ENCODE data around the gene IFI44L. TPM values are rescaled to one million over a fixed set of nuclear protein-coding genes. Genes with fewer than 3 reads are reported as not detected.
A peak's percentile ranks its signal among the peaks of the same experiment; 100 is the strongest.

Gene IFI44L
- total RNA-seq, 2 experiments from 2014 or later, result 19.5 to 23.9 TPM

DNA sequence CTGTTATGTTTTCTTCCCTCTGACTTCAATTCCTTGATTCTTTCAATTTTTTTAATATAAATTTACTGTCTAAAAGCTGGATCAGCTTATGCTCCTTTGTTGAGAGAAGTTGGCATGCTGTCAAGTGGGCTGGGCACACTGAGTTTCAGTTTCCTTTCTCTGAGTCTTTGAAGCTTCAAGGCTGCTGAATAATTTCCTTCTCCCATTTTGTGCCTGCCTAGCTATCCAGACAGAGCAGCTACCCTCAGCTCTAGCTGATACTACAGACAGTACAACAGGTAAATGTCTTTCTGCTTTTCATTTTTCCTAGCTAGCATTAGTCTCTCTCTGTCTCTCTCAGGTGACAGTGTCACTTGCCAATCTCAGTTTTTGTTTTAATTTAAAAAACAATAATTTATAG is 29.4 kb downstream of the IFI44L start, which contains the start of gene IFI44:
Gene IFI44, plus strand, starts transcription at position 204 of the 400 bp plus-strand sequence. CDS start 365 bp downstream, outside the sequence.
- ATAC-seq (ENCODE audit: poor library complexity), result peak; percentile 81
- H3K36me3 Mint-ChIP-seq (ENCODE audit: low read depth), result peaks cover 36% of the 10 kb centered on the region

DNA sequence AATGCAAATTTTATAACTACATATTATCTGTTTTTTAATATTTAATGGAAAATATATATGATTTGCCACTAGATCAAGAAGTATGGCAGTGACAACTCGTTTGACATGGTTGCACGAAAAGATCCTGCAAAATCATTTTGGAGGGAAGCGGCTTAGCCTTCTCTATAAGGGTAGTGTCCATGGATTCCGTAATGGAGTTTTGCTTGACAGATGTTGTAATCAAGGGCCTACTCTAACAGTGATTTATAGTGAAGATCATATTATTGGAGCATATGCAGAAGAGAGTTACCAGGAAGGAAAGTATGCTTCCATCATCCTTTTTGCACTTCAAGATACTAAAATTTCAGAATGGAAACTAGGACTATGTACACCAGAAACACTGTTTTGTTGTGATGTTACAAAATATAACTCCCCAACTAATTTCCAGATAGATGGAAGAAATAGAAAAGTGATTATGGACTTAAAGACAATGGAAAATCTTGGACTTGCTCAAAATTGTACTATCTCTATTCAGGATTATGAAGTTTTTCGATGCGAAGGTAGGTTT is 29.9 kb downstream of the IFI44L start:
- ChIA-PET CTCF (interaction anchor here (0.6 to 1.9 kb wide), 2 partner anchors 33 to 1171 kb away, joined by 4 to 8 read pairs; no protein-coding TSS in a partner anchor), POLR2A (interaction anchor here (0.7 to 1.6 kb wide), 15 partner anchors 8 to 672 kb away, joined by 3 to 29 read pairs (median 4); partner anchors contain the start of genes DNAJB4, FUBP1 and IFI44L)
- TF ChIP-seq, protein P1, sequence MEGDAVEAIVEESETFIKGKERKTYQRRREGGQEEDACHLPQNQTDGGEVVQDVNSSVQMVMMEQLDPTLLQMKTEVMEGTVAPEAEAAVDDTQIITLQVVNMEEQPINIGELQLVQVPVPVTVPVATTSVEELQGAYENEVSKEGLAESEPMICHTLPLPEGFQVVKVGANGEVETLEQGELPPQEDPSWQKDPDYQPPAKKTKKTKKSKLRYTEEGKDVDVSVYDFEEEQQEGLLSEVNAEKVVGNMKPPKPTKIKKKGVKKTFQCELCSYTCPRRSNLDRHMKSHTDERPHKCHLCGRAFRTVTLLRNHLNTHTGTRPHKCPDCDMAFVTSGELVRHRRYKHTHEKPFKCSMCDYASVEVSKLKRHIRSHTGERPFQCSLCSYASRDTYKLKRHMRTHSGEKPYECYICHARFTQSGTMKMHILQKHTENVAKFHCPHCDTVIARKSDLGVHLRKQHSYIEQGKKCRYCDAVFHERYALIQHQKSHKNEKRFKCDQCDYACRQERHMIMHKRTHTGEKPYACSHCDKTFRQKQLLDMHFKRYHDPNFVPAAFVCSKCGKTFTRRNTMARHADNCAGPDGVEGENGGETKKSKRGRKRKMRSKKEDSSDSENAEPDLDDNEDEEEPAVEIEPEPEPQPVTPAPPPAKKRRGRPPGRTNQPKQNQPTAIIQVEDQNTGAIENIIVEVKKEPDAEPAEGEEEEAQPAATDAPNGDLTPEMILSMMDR (IDR thresholded peaks at IDR 0.05), result no peak
- peaks cover 25% of the 10 kb centered on the region for H3K4me1 ChIP-seq (ENCODE audit: insufficient read depth, low read length)
- peak overlapping the region; percentile 92 for H3K4me3 Mint-ChIP-seq
- peak overlapping the region; percentile 80 for H3K27ac Mint-ChIP-seq
- peak overlapping the region; percentile 65 for H3K4me3 ChIP-seq (ENCODE audit: low read length)
- ATAC-seq (ENCODE audit: poor library complexity) (no peak), DNase-seq (peak in 3 of 14 experiments; percentile 10 to 13 (median 11))
- H3K4me1 Mint-ChIP-seq (ENCODE audit: low read depth), result peaks cover 80% of the 10 kb centered on the region
- H3K36me3 Mint-ChIP-seq (ENCODE audit: low read depth), result peaks cover 38% of the 10 kb centered on the region
- H3K36me3 ChIP-seq (ENCODE audit: insufficient read depth, low read length), result peaks cover 11% of the 10 kb centered on the region
- no peaks in the 10 kb centered on the region for H3K27me3 Mint-ChIP-seq
- intact Hi-C loops (cut with DNase I, micrococcal nuclease), result loop anchor here (2.0 kb wide), 1 partner anchor 33 kb away; no protein-coding TSS in a partner anchor
- no peaks in the 10 kb centered on the region for H3K27me3 ChIP-seq (ENCODE audit: control insufficient read depth in 1 of 2, insufficient read depth in 2 of 2, low read length in 2 of 2)
- peaks cover 2% of the 10 kb centered on the region for H3K9me3 Mint-ChIP-seq
- H3K9me3 ChIP-seq (ENCODE audit: control insufficient read depth in 1 of 2, insufficient read depth in 1 of 2, low read length in 2 of 2), result peaks cover 0 to 8% of the 10 kb centered on the region in 2 experiments
- peak overlapping the region; percentile 21 to 55 for H3K27ac ChIP-seq (ENCODE audit: low read depth in 1 of 2, low read length in 2 of 2)

More for the DNA sequence above, 29.4 kb downstream of the IFI44L start, which contains the start of gene IFI44:
- intact Hi-C loops (cut with DNase I, micrococcal nuclease), result loop anchor here (2.0 to 10.0 kb wide), 3 partner anchors 33 to 885 kb away; partner anchors contain the start of gene DNAJB4 (in 1 of the 2)
- ChIA-PET POLR2A (interaction anchor here (0.7 to 1.6 kb wide), 15 partner anchors 9 to 671 kb away, joined by 3 to 29 read pairs (median 4); partner anchors contain the start of genes DNAJB4, FUBP1 and IFI44L), CTCF (interaction anchor here (0.6 to 1.9 kb wide), 2 partner anchors 32 to 1170 kb away, joined by 4 to 8 read pairs; no protein-coding TSS in a partner anchor)
- H3K36me3 ChIP-seq (ENCODE audit: insufficient read depth, low read length), result peaks cover 6% of the 10 kb centered on the region
- peaks cover 0 to 8% of the 10 kb centered on the region in 2 experiments for H3K9me3 ChIP-seq (ENCODE audit: control insufficient read depth in 1 of 2, insufficient read depth in 1 of 2, low read length in 2 of 2)
- peak within 1 kb of the TSS; percentile 92 for H3K4me3 Mint-ChIP-seq
- H3K9me3 Mint-ChIP-seq, result peaks cover 2% of the 10 kb centered on the region
- peaks cover 30% of the 10 kb centered on the region for H3K4me1 ChIP-seq (ENCODE audit: insufficient read depth, low read length)
- H3K27ac Mint-ChIP-seq, result peak within 1 kb of the TSS; percentile 80
- peak; percentile 59 to 90 (median 73) for DNase-seq
- H3K27ac ChIP-seq (ENCODE audit: low read depth in 1 of 2, low read length in 2 of 2), result peak within 1 kb of the TSS; percentile 30 to 55
- no peaks in the 10 kb centered on the region for H3K27me3 ChIP-seq (ENCODE audit: control insufficient read depth in 1 of 2, insufficient read depth in 2 of 2, low read length in 2 of 2)
- peak within 1 kb of the TSS; percentile 65 for H3K4me3 ChIP-seq (ENCODE audit: low read length)
- H3K4me1 Mint-ChIP-seq (ENCODE audit: low read depth), result peaks cover 81% of the 10 kb centered on the region
- TF ChIP-seq, protein P1 (IDR thresholded peaks at IDR 0.05), result no peak
- H3K27me3 Mint-ChIP-seq, result no peaks in the 10 kb centered on the region

DNA sequence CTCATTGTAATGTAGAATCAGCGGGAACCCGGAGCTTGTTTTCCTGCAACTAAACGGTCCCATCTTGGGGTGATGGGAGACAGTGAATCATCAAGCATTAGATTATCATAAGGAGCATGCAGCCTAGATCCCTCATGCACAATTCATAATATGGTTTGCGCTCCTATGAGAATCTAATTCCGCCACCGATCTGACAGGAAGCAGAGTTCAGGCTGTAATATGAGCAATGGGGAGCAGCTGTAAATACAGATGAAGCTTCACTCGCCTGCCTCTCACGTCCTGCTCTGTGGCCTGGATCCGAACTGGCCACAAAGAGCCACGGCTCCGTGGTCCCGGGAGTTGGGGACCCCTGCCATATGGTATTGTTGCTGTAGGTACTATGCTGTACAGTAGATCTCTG is 31.0 kb downstream of the IFI44L start:
- no peaks in the 10 kb centered on the region for H3K27me3 Mint-ChIP-seq
- H3K9me3 Mint-ChIP-seq, result peaks cover 2% of the 10 kb centered on the region
- H3K36me3 Mint-ChIP-seq (ENCODE audit: low read depth), result peaks cover 49% of the 10 kb centered on the region
- TF ChIP-seq, protein P1 (IDR thresholded peaks at IDR 0.05), result no peak
- POLR2A ChIA-PET, result interaction anchor here (1.2 kb wide), 1 partner anchor 31 kb away, joined by 10 read pairs; the partner anchor contains the start of gene IFI44L
- peaks cover 80% of the 10 kb centered on the region for H3K4me1 Mint-ChIP-seq (ENCODE audit: low read depth)
- Histone ChIP-seq H3K27me3 (ENCODE audit: control insufficient read depth in 1 of 2, insufficient read depth in 2 of 2, low read length in 2 of 2) (no peaks in the 10 kb centered on the region), H3K9me3 (ENCODE audit: control insufficient read depth in 1 of 2, insufficient read depth in 1 of 2, low read length in 2 of 2) (peaks cover 0 to 8% of the 10 kb centered on the region in 2 experiments), H3K27ac (ENCODE audit: low read depth in 1 of 2, low read length in 2 of 2) (peak overlapping the region in 1 of 2 donors; percentile 40), H3K4me3 (ENCODE audit: low read length) (peak overlapping the region; percentile 65), H3K4me1 (ENCODE audit: insufficient read depth, low read length) (peaks cover 16% of the 10 kb centered on the region), H3K36me3 (ENCODE audit: insufficient read depth, low read length) (peaks cover 20% of the 10 kb centered on the region)
- ATAC-seq (ENCODE audit: poor library complexity), result peak; percentile 57
- intact Hi-C loops (cut with DNase I, micrococcal nuclease), result loop anchor here (2.0 kb wide), 1 partner anchor 34 kb away; no protein-coding TSS in a partner anchor
- peak overlapping the region; percentile 80 for H3K27ac Mint-ChIP-seq
- peak overlapping the region; percentile 92 for H3K4me3 Mint-ChIP-seq
- DNase-seq, result peak in 8 of 14 experiments; percentile 6 to 58 (median 42)
- CTCF ChIA-PET, result interaction anchor here (1.3 kb wide), 1 partner anchor 34 kb away, joined by 5 read pairs; no protein-coding TSS in a partner anchor
